GM12872 (cell line): Measurements from ENCODE around the gene TAS1R3.

Experiments
- CTCF ChIP-seq: IDR thresholded peaks from 3 replicates; pipeline ENCODE4 v1.5.1; 2011; ENCODE audit warnings: low read depth, mild to moderate bottlenecking, low read length, moderate library complexity; ENCODE audit not compliant: insufficient read depth

TAS1R3 gene

DNA sequence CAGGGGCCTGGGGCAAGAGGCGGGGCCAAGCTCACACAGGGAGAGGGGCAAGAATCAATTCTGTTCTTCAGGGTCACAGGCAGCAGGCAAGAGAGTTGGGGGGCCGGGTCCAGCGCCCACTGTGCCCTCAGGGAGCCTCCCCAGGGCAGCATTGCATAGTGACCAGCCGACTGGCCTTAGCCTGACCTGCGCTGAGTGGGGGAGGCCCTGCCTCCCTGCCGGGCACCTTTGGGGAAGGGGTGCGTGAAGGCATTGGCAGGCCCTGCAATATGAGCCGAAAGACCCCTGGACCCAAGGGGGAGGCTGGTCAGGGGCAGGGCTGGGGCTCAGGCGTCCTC, 38.7 kb upstream of the TAS1R3 start:
- TF ChIP-seq CTCF = no peak

- no peak for TF ChIP-seq CTCF
These were observed 38.2 kb upstream of the TAS1R3 start for GRCh38 chr1:1292851-1293250.

- TF ChIP-seq CTCF = no peak
These were observed 37.5 kb upstream of the TAS1R3 start for GRCh38 chr1:1293263-1294249.

GRCh38 chr1:1294250-1294890, 36.7 kb upstream of the TAS1R3 start:
- no peak for TF ChIP-seq CTCF

DNA sequence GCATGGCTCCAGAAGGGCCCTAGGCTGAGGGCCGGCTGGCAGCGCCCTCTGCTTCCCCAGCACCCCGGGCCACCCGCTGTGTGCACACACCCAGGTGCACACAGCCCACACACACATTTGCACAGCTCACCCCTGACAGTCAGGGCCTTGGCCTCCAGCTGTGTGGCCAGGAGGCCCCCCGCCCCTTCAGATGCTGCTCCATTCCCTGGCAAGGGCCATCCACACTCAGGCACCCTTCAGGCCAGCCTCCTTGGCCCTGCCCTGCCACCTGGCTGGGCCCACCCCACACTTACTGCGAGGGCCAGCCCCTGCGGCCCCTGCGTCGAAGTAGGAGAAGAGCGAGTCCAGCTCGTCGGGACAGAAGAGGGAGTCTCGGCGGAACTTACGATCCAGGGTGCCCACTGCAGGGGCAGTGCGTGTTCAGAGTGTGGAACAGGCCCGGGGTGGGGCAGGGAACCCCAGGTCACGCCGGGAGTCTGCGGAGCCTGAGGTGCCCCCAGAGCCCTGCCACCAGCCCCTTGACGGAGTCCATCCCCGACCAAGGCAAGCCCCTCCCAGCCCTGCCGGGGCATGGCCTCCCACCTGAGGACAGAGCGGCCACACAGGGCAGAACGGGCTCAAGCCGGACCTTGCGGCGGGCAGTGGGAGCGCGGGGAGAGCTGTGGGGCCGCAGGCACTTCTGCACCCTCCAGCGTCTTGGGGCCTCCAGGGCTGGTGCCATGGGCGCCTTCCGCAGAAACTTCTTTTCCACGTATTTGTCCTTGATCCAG, 35.7 kb upstream of the TAS1R3 start:
- TF ChIP-seq CTCF = no peak

DNA sequence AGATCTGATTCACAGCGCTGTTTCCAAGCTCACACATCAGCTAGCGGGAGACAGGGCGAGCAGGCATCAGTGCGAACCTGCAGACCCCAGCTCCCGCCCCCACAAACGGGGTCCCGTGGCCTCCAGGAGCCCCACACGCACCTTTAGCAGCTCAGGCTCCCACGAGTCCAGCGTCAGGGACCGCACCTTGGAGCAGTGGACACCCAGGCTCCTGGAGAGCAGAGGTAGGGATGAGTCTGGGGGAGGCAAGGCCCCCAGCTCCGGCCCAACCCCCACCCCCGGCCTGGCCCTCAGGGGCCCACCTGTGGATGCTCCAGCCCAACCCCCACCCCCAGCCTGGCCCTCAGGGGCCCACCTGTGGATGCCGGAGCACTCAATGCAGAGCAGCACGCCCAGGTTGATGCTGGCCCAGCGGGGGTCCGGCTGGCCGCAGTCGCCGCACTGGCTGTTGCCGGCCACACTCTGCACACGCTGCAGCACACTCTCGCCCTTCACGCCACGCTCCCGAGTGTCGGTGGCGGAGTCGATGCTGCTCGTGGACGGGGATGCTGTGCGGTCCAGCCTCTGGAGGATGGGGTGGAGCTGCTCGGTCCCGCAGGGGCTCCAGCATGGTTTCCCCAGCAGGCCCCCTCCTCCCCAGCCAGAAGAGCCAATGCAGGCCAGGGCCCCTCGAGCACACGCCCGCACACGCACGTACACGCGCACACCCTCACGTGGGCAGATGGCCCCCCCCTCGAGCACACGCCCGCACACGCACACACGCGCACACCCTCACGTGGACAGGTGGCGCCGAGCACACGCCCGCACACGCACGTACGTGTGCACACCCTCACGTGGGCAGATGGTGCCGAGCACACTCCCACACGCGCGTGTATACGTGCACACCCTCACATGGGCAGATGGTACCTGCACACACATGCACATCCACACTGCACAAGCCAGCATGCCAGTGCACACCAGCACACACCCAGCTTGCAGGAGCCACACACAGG, 34.7 kb upstream of the TAS1R3 start:
- no peak for TF ChIP-seq CTCF
